Kidney epithelial cell (primary cell): ENCODE measurements around the gene WHRN. TPM values are rescaled to one million over a fixed set of nuclear protein-coding genes. Genes with fewer than 3 reads are reported as not detected.

ENCODE experiments used
- DNase-seq: peaks from one replicate; pipeline ENCODE4 v3.0.0-alpha.2; 2010; ENCODE audit warnings: low read depth
- H3K27me3 ChIP-seq: 2 replicates; pipeline ENCODE4 v1.6.0; 2011; ENCODE audit warnings: low read length; ENCODE audit not compliant: control insufficient read depth, insufficient read depth
- H3K36me3 ChIP-seq: 2 replicates; pipeline ENCODE4 v1.5.1; 2011; ENCODE audit warnings: low read length; ENCODE audit not compliant: control insufficient read depth, insufficient read depth
- H3K4me3 ChIP-seq: 2 replicates; pipeline ENCODE4 v1.5.1; 2011; ENCODE audit warnings: low read depth, mild to moderate bottlenecking, control low read depth, low read length
- total RNA-seq: library from RNA; depleted of rRNA; stranded (reverse); fragments of >200 nt; gene quantifications from 2 replicates; pipeline ENCODE4 v1.2.3, GENCODE V29; 2015
- TF ChIP-seq, protein P1 (sequence below): IDR thresholded peaks from 2 replicates; pipeline ENCODE4 v1.5.1; 2011; ENCODE audit warnings: mild to moderate bottlenecking, moderate library complexity, low read length, control low read depth, inconsistent platforms; ENCODE audit not compliant: insufficient read depth, poor library complexity, severe bottlenecking

WHRN gene
- total RNA-seq, 1 donor from 2014 or later, result 9.2 TPM

DNA sequence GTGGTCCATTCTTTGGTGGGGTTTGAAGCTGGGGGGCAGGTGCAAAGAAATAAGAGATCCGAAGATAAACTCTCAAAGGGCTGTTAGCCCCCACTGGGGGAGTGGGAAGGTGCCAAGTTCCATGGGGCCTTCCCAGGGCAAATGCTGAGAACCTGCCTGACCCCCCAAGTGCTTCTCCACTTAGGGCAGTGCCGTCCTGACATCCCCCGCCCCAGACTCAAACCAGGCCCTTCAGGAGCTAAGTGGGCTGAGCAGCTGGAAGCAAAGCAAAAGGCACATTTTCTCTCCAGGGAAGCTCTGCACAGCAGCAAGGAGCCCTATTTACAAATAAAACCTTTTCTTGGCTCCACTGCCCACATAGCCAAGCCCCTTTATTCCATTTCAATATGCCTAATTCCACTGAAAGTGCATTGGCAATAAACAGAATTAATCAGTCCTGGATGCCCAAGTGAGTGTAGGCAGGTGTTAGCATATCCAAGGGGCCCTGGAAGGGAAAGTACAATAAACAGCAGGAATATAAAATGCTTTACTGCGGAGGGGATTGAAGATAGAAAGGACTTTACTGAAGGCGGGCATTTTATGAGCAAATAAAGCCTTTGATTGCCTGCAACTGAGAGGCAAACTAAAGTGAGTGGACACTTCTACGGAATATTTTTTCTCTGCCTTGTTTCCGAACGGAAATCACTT is 44.6 kb downstream of the WHRN start:
- no peak overlapping the region for H3K4me3 ChIP-seq
- no peaks in the 10 kb centered on the region for H3K27me3 ChIP-seq
- TF ChIP-seq, protein P1, sequence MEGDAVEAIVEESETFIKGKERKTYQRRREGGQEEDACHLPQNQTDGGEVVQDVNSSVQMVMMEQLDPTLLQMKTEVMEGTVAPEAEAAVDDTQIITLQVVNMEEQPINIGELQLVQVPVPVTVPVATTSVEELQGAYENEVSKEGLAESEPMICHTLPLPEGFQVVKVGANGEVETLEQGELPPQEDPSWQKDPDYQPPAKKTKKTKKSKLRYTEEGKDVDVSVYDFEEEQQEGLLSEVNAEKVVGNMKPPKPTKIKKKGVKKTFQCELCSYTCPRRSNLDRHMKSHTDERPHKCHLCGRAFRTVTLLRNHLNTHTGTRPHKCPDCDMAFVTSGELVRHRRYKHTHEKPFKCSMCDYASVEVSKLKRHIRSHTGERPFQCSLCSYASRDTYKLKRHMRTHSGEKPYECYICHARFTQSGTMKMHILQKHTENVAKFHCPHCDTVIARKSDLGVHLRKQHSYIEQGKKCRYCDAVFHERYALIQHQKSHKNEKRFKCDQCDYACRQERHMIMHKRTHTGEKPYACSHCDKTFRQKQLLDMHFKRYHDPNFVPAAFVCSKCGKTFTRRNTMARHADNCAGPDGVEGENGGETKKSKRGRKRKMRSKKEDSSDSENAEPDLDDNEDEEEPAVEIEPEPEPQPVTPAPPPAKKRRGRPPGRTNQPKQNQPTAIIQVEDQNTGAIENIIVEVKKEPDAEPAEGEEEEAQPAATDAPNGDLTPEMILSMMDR, result no peak
- no peaks in the 10 kb centered on the region for H3K36me3 ChIP-seq
- DNase-seq, result no peak

DNA sequence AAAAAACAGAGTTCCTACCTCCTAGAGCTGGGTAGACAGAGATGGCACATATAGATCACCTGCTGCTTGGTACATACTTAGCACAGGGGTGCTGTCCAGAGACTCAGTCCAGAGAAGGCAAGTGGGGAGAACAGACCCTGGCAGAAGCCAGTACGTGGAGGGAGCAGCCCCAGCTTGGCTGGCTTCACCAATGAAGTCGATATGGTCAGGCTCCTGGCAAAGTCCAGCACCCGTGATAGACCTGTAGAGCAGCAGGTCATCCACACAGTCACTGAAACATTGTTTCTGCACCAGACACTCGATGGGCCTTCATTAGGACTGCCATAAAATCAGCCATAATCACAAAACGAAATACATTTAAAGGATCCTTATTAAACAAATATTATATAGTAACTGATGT is 45.8 kb downstream of the WHRN start:
- no peaks in the 10 kb centered on the region for H3K27me3 ChIP-seq
- TF ChIP-seq, protein P1, result no peak
- H3K4me3 ChIP-seq, result no peak overlapping the region
- DNase-seq, result no peak
- H3K36me3 ChIP-seq, result no peaks in the 10 kb centered on the region

DNA sequence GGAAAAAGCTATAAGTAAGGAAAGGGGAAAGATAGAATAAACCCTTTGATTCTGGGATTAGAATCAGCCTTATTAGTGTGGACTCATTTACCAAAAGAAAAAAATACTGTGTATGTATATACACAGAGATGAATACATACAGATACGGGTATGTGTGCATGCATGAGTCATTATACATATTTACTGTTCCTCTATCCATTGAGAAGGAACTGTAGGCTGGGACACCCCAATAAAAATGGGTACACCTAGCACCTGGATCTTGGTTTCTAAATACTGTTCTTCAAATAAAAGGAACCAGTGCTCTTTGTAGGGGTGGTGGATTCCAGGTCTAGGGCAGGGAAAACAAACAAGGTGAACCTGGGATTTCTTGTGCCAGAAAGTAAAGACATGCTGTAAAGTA is 48.3 kb downstream of the WHRN start:
- Histone ChIP-seq H3K4me3 (no peak overlapping the region), H3K27me3 (no peaks in the 10 kb centered on the region), H3K36me3 (no peaks in the 10 kb centered on the region)
- no peak for DNase-seq
- TF ChIP-seq, protein P1, result no peak

DNA sequence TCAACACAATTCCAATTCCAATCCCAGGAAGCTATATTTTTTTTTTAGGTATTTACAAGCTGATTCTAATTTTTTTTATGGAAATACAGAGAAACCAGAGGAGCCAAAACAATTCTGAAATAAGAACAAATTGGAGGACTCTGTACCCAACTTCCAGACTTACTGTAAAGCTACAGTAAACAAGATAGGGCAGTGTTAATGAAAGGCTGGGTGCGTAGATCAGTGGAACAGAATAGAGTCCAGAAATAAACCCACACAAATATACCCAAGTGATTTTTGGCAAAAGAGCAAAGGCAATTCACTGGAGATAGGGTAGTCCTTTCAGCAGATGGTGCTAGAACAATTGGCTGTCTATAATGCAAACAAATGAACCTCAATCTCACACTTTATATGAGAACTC is 50.6 kb downstream of the WHRN start:
- H3K36me3 ChIP-seq, result no peaks in the 10 kb centered on the region
- H3K27me3 ChIP-seq, result no peaks in the 10 kb centered on the region
- H3K4me3 ChIP-seq, result no peak overlapping the region
- TF ChIP-seq, protein P1, result no peak
- DNase-seq, result no peak

DNA sequence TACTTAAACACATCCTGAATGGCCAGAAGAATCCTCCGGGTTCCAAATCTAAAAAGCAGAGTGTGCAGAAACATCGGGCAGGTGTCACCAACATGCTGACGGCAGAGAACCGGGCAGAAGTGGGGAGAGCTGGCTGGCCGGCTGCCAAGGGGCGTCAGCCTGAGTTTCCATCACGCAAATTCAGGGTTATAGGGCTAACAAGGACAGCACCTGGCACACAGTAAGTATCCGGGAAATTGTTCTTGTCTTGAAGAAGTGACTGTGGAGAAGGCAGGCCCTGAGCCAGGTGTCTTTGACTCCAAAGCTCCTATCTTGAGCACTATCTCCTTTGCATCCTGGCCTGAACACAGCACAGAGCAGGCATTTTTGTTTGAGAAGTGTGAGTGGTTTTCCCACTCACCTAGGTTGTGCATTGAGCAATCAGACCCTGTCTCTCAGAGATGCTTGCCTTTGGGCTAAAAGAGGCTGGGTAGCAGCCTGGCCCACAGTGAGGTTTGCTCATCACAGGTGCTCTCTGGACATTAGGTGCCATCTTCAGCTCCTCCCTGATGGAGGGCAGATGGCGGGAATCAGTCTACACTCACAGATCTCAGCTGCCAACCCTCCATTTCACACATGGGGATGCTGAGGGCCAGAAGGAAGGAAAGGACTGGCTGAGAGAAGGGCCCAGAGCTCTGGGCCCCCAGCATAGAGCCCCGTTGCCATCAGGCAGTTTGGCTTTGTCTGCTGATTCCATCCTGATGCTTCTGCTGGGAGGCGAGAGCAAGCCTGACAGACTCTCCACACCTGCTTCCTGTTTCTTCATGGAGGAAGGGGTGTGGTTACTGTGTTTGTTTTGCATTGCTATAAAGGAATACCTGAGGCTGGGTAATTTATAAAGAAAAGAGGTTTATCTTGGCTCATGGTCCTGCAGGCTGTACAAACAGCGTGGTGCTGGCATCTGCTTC is 52.8 kb downstream of the WHRN start:
- H3K27me3 ChIP-seq, result no peaks in the 10 kb centered on the region
- no peak for DNase-seq
- TF ChIP-seq, protein P1, result no peak
- H3K36me3 ChIP-seq, result no peaks in the 10 kb centered on the region
- H3K4me3 ChIP-seq, result no peak overlapping the region

DNA sequence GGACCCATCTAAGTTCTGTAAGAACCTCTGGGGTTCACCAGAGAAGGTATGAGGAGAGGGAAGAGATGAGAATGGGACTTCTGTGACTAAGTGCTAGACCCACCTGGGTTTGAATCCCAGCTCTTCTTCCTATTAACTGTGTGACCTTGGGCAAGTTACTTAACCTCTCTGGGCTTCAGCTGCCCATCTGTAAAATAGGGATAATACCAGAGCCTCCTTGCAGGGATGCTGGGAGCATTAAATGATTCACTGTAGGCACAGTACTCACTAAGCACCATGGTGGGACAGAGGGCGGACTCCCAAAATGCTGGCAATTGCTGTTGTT is 53.6 kb downstream of the WHRN start:
- Histone ChIP-seq H3K36me3 (no peaks in the 10 kb centered on the region), H3K27me3 (no peaks in the 10 kb centered on the region), H3K4me3 (no peak overlapping the region)
- TF ChIP-seq, protein P1, result no peak
- no peak for DNase-seq
